ENCODE measurements around the gene NMNAT3. TPM values are rescaled to one million over a fixed set of nuclear protein-coding genes. Genes with fewer than 3 reads are reported as not detected.

NMNAT3 gene
- total RNA-seq, 1 donor = 1.8 TPM

GRCh38 chr3:139647866-139648435, 29.8 kb downstream of the NMNAT3 start:
- no peak for DNase-seq (ENCODE audit: low read depth)
- no peak for TF ChIP-seq CTCF (IDR thresholded peaks at IDR 0.05; ENCODE audit: insufficient read depth, low read length)
- H3K4me3 ChIP-seq (ENCODE audit: low read depth, low read length) = no peak overlapping the region

- no peak for DNase-seq (ENCODE audit: low read depth)
- no peak overlapping the region for H3K4me3 ChIP-seq (ENCODE audit: low read depth, low read length)
- TF ChIP-seq CTCF (IDR thresholded peaks at IDR 0.05; ENCODE audit: insufficient read depth, low read length) = no peak
Observed at GRCh38 chr3:139646512-139646911, 31.3 kb downstream of the NMNAT3 start.

GRCh38 chr3:139642996-139643395, 34.8 kb downstream of the NMNAT3 start:
- DNase-seq (ENCODE audit: low read depth) = no peak
- TF ChIP-seq CTCF (IDR thresholded peaks at IDR 0.05; ENCODE audit: insufficient read depth, low read length) = no peak

GRCh38 chr3:139640456-139640855, 37.3 kb downstream of the NMNAT3 start:
- TF ChIP-seq CTCF (IDR thresholded peaks at IDR 0.05; ENCODE audit: insufficient read depth, low read length) = no peak
- DNase-seq (ENCODE audit: low read depth) = no peak

More at GRCh38 chr3:139642996-139643395, 34.8 kb downstream of the NMNAT3 start:
- H3K4me3 ChIP-seq (ENCODE audit: low read depth, low read length) = no peak overlapping the region

GRCh38 chr3:139639662-139640061, 38.1 kb downstream of the NMNAT3 start:
- no peak for DNase-seq (ENCODE audit: low read depth)

More at GRCh38 chr3:139640456-139640855, 37.3 kb downstream of the NMNAT3 start:
- H3K4me3 ChIP-seq (ENCODE audit: low read depth, low read length) = no peak overlapping the region

GRCh38 chr3:139638518-139638917, 39.3 kb downstream of the NMNAT3 start:
- no peak overlapping the region for H3K4me3 ChIP-seq (ENCODE audit: low read depth, low read length)
- no peak for DNase-seq (ENCODE audit: low read depth)
- TF ChIP-seq CTCF (IDR thresholded peaks at IDR 0.05; ENCODE audit: insufficient read depth, low read length) = no peak

More at GRCh38 chr3:139639662-139640061, 38.1 kb downstream of the NMNAT3 start:
- H3K4me3 ChIP-seq (ENCODE audit: low read depth, low read length) = no peak overlapping the region
- TF ChIP-seq CTCF (IDR thresholded peaks at IDR 0.05; ENCODE audit: insufficient read depth, low read length) = no peak

- no peak overlapping the region for H3K4me3 ChIP-seq (ENCODE audit: low read depth, low read length)
- no peak for TF ChIP-seq CTCF (IDR thresholded peaks at IDR 0.05; ENCODE audit: insufficient read depth, low read length)
- DNase-seq (ENCODE audit: low read depth) = no peak
Observed at GRCh38 chr3:139636511-139636910, 41.3 kb downstream of the NMNAT3 start.

Data from fibroblast of the aortic adventitia (primary cell).